ENCODE data around the gene OSGEP.
A peak's percentile ranks its signal among the peaks of the same experiment; 100 is the strongest.

OSGEP gene

DNA sequence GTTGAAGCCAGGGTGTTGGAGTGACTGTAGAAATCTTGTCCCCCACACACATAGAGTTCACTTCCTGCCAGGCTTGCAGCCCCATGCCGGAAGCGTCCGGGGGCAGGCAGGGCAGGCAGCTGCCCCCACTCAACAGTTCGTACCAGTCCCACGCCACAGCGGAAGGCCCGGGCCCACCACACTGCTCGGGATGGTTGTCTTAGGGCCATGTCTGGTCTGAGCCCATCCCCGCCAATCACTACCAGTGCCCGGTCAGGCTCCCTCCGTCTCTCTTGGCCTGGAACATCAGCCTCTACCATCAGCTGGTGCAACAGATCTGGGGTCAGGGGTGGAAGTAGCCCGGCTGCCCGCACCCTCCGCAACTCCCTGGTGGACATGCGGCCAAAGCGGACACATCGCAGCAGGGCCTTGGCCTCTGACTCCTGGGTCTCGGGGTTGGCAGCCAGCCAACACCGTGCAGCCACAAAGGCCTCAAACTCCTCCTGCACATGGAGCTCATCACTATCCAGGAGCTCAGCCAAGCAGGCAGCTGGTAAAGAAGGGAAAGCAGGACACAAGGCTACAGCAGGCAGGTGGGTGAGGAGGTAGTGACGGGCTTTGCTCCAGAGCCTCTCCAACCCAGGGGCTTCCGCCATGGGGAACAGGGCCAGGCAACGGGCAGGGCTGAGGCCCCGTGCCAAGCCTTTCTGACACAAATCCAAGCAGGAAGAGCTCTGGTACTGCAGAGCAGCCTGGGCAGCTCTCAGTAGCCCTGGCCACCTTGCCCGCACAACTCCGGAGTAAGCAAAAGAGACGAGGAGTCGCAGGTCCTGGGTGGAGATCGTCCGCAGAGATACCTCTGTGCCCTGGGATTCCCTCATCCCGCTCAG, 24.6 kb downstream of the OSGEP start:
- no peak for DNase-seq (ENCODE audit: low spot score)

DNA sequence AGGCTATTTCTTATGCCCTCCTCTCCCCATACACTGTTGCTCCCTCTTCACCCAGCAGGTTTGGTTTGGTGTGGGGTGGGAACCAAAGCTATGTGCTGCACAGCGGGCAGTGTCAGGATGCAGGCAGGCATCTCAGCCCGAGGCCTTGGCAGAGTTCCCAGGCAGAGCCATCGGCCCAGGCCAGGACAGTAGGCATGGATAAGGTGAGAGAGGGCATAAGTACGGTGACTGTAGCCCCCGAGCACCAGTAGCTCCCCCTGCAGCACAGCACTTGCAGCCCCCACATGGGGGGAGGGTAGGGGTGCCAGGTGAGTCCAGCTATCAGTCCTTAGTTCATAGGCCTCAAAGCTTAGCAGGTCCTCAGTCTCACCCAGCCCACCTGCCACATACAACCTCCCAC, 25.8 kb downstream of the OSGEP start:
- no peak for DNase-seq (ENCODE audit: low spot score)

DNA sequence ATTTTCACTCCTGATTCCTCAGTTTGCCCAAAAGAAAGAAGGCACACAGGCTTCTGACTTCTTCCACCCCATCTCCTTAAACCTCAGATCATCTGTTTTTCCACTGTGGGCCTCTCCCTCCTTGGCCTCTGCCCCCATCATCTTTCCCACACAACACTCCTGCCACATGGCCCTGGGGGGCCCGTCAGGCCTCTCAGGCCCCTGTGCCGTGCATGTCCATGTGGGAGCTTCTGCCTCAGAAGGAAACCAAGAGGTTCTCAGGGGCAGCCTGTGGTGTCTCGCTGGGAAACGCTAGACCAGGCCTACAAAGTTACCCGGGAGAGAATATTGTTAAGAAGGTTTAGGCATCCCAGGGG, 26.6 kb downstream of the OSGEP start:
- DNase-seq (ENCODE audit: low spot score) = no peak

DNA sequence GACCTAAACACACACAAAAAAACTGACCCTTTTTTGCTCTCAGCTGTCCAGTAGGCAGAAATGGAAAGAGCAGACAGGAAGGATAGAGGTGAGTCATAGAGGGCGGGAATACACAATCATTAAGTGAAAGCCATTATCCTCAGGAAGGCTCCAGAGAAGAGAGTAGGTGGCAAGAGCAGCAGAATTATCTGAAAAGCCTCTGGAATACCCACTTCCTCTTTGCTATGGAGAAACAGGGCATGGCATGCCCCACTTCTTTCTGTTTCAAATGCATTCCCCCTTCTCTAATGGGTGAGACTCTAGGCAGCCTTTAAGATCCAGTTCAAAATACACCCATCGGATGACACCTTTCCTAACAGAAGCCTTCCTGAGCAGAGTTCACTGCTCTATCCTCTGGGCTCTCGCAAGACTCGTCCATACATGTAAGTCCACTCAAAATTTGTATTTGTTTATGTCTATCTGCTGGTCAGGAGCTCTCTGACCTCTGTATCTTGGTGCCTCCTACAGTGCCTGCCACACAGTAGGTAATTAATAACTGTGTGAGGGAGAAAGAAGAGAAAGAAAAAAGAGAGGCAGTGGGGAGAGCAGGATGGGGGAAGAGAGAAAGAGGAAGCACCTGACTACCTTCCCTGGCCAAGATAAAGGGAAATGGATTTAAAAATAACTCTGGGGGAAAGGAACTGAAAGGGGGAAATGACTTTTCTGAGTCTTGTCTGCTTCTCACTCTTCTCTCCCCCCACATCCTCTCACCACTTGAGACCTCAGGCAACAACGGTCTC, 27.2 kb downstream of the OSGEP start:
- DNase-seq (ENCODE audit: low spot score) = peak; percentile 66

DNA sequence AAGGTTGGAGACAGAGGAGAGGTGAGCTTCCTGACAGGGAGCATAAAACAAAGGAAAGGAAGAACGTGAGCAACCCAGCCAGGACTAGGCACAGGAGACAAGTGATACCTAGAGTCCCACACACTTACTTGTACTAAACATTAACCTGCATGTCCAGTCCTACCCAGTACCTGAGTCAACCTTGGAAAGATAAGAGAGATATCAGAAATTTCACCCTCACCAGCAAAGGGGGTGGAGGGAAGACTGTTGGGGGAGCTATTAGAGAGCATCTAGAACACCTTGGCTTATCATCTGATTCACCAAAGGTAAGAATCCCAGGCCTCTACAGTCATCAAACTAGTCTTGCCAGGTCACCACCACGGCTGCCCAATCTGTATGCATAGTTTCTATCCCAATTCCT, 29.8 kb downstream of the OSGEP start:
- DNase-seq (ENCODE audit: low spot score) = no peak

DNA sequence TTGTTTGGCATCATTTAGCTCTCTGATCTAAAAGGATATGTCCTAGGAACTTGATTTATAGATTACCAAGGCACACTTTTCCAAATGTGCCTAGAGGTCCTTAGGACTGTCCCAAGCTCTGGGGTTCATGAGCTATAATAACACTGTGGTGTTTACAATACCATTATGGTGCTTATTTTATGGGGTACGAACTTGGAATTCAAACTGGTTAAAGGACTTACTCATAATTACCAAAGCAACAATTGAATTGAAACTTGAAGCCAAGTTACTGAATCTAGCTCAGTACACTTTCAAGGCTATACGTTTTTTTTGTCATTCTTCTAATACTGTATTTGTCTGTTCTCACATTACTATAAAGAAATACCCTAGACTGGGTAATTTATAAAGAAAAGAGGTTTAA, 31.7 kb downstream of the OSGEP start:
- no peak for DNase-seq (ENCODE audit: low spot score)

DNA sequence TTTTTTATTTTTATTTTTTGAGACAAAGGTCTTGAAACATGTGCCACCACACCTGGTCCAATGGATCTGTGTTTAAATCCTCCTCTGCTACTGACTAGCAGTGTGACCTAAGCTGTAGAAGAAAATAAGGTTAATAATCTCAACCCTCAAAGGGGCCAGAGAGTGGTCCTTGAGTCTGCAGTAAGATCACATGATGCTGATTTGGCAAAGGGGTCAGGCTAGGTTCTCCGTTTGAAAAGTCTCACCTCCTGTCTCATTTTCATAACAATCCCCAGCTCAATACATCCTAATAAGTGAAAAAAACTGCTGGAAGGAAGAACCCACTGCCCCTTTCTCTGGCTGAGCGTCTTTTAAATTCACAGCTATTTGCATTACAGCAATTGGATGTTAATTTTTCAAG, 33.3 kb downstream of the OSGEP start:
- DNase-seq (ENCODE audit: low spot score) = no peak

DNA sequence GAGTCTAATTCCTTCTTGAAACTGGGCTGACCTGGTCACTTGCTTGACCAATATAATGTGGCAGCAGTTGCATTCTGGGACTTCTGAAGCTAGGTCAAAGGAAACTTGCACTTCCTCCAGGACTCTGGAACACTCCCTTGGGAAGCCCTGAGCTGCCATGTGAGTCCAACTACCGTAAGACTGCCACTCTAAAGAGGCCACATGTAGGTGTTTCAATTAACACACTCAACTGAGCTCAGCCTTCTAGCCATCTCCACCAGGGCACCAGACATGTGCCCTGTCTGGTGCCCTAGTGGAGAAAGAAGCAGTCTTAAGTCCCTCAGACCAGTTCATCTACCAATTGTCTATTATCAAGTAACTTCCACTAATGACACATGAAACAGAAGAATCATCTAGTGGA, 35.2 kb downstream of the OSGEP start:
- DNase-seq (ENCODE audit: low spot score) = no peak

DNA sequence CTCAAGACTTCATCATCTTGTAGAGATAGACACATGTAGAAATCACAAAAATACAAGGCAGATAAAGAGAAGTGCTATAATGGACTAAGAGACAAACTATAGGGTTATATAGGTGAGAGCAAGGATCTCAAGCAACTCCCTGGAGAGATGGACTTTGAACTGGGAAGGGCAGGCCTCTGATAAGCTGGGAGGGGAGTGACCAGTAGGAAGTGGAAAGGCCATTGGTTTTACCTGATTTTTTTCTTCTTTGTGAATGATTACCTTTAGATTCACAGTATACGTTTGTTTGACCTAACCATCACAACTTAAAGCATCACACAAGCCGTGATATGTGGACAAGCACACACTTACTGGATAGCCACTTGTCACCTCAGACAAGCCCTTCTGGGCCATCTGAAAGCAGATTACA, 36.1 kb downstream of the OSGEP start:
- DNase-seq (ENCODE audit: low spot score) = no peak

DNA sequence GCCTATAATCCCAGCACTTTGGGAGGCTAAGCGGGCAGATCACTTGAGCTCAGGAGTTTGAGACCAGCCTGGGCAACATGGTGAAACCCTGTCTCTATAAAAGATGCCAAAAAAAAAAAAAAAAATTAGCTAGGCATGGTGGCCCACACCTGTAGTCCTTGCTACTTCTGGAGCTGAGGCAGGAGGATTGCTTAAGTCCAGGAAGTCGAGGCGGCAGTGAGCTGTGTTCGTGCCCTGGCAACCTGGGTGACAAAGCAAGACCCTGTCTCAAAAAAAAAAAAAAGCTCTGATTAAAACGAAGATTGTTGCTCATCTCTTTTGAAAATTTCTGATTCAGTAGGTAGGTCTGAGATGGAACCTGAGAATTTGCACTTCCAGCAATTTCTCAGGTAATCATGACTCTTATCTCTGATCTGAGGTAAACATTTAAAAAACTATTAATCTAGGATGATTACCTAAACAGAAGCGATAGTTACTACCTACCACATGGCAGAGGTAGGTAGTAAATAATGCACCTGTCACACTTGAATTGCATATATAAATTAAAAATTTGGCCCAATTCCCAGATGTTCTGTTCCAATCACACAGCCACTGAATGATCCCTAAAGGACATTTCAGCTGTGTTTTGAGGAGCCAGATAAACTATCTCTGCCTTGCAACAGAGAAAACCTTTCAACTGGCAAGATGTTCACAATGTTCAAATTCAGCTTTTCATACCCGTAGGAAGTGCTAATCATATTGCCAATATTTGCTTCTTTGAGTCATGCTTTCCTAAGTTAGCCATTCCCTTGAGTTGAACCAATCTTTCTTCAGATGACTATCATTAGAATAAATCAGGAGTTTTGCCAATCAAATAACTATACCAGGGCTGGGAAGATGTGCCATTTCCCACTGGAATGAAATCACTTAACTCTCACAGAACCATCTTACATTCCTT, 37.1 kb downstream of the OSGEP start:
- no peak for DNase-seq (ENCODE audit: low spot score)

DNA sequence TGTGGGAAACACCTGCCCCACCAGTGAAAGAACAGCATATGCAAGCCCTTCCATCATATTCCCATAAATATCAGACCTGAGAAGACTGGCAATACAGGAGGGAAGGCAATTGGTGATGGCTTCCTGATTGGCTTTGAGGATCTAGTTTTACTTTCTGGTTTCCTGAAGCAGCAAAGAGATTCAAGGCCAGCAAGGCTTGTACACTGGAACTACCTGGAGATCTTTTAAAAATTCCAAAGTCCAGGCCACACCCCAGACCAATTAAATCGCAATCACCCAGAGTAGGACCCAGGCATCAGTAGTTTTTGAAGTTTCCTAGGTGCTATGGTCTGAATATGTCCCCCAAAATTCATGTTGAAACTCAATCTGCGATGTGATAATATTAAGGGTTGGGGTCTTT, 38.4 kb downstream of the OSGEP start:
- DNase-seq (ENCODE audit: low spot score) = no peak

DNA sequence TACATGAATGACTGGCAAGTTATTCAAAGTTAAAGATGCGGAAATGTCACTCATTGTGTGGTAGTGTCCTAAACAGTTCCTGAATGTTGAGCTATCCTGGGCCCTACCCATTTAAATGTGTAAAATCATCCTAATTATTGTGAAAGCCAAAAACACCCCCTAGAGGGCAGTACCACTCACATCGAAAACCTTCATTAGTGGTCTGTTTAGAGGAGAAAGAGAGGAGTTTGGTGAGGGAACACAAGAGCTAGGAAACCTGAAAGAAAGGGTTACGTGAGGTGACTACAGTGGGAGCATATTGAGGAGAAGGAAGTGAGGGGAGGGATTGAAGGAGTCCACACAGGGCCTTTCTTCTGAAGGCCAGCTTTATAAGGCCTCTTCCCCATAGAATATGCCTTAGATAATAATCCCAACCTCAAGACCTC, 38.8 kb downstream of the OSGEP start:
- peak; percentile 75 for DNase-seq (ENCODE audit: low spot score)

DNA sequence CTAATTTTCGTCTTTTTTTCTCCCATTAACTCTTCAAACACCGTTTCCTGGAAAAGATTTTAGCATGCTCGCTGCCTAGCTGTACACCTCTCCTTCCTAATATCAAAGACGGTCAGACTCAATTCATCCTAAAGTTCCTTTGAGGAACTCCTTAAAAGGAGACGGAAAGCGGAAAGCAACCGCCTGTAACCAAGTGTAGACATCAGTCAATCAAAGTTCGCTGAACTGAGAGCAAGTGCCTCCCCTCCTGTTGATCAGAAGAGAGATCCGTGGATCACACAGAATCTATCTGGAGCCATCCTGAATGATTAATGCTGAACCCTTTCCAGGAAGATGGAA, 40.9 kb downstream of the OSGEP start:
- DNase-seq (ENCODE audit: low spot score) = peak; percentile 31

DNA sequence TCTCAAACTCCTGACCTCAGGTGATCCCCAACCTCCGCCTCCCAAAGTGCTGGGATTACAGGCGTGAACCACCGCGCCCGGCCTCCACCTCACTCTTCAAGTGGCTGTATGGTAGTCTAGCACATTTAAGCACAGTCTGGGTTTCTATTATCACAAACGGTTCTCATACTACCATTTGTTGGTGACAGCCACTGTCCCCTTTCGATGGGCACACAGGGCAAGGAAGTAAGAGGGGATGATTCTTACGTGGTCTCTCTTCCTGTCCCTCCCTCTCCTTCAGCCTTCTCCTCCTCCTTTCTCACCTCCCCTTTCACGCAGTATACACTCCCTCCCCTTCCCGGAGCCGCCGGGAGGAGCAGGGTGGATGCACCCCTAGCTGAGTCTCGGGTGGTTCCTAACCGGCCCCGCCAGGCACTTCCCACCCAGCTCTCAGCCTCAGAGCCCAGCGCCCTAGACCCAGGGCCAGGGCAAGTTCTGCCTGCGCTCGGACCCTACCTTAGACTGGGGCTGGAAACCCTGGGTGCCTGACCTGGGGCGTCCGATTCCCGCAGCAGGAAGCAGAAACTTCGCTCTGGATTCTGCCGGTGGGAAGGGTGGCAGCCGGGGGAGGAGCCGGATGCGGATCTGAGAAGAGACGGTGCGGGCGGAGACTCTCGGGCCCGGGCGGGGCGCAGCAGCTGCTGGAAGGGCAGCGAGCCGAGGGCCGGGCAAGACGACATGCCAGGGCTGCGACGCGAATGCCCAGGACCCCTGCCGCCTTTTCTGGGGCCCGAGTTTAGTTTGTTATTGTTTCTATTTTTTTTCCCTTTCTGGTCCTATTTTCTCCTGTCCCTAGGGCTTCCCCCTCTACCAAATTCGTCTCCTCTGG, 41.5 kb downstream of the OSGEP start, which contains the start of gene TEP1:
TEP1 (minus strand) TSS at position 626 of the 868 bp plus-strand sequence. CDS start 5,062 bp downstream, outside the sequence.
- peak; percentile 96 for DNase-seq (ENCODE audit: low spot score)

DNA sequence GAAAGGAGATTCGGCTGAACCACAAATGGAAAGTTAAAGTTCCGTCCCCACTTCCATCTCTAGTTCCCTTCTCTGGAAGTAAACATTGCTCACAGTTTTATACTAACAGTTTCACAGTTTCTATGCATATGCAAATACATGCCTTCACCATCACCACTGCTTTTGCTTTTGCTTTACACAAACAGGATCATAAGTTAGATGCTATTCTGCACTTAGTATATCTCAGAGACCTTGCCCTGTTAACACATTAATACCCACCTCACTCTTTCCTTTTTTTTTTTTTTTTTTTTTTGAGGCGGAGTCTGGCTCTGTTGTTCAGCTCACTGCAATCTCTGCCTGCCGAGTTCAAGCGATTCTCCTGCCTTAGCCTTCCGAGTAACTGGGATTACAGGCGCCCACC, 42.2 kb downstream of the OSGEP start:
- no peak for DNase-seq (ENCODE audit: low spot score)

DNA sequence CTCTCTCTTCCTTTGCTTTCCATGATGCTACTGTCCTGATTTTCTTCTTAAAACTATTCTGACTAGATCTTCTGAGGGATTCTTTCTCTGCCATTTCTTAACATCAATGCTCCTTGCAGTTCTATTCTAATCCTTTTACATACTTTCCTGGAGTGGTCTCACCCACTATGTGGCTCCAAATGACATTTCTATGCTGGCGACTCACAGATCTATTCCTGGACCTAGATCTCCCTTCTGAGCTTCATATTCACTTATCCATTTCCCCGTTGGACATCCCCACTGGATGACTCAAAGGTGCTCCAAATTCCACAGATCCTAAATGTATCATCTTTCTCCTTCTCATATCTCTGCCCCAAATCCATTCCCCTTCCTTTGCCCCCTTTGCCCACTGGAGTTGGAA, 45.4 kb downstream of the OSGEP start:
- peak; percentile 52 for DNase-seq (ENCODE audit: low spot score)

DNA sequence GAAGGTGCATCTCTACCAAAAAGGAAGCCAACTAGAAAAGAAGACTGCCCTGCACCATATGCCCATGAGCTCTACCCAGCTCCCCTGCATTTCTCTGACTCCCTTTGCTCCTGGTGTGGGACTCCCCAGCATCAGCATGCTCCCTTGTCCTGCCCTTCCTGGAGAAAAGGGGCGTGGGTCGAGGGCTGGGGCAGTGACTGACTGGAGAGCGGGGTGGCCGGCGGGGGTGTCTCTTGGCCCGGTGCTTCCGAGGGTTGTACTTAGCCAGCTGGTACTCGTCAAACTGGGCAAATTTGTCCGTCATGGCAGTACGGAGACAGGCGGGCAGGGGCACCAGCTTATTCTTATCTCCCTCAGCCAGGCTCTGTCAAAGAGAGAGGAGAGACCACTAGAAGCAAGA, 51.1 kb downstream of the OSGEP start:
- DNase-seq (ENCODE audit: low spot score) = no peak

DNA sequence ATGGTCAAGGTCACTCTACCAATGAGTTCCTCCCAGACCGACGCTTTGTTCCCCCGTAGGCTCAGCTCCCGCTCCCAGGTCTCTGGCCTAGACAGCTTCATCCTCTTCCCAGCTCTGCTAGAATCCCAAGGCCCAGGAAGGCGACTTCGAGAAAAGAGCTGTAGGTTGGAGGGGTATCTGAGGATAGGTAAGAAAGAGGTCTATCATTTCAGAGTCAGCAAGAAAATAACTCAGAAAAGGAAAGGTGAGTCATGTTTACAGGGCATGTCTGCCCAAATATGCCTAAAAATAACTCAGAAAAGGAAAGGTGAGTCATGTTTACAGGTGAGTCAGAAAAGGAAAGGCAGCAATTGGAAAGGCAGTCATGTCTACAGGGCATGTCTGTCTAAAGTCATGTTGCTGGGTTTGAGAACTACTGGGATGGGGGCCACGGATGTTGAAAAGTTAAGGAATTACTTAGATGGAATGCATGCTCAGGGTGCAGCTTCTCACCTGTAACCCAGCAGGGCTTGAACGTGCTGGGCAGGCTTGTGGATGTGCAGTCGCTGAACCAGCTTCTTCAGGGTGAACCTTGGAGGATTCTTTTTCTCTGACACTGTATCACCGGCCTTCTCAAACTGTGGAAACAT, 53.5 kb downstream of the OSGEP start:
- no peak for DNase-seq (ENCODE audit: low spot score)

DNA sequence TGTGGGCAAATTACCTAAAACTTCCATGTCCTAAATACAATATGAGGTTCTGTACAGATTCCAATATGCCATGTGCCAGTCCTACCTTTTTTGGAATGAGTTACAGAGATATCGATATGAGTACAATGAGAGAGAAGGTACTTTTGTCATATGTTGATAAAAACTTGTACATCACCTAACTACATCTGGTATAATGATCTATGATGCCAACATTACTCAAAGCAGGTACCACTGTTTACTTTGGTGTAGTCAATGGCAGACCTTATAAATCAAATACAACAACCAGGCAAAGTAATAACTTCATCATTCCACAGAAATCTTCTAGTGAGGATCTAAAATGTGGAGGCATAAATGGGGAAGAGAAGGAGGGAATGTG, 54.0 kb downstream of the OSGEP start:
- DNase-seq (ENCODE audit: low spot score) = no peak

DNA sequence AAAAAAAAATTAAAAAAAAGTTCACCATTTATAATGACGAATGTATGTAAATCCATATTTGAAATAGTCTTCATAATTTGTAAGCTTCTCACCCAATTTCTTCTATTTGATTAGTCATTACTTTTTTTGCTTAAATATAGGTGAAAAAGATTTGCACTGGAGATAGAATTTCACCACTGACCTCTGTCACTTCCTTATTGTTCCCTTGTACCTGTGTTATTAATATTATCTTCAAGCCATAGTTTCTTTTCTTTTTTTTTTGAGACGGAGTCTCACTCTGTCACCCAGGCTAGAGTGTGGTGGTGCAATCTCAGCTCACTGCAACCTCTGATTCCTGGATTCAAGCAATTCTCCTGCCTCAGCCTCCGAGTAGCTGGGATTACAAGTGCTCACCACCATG, 57.1 kb downstream of the OSGEP start:
- no peak for DNase-seq (ENCODE audit: low spot score)

All from GM03348 (cell line).